NCI-H1105 (cell line): ENCODE measurements around the gene CC2D1B.

ENCODE experiments used
- DNase-seq: peaks from one replicate; lab custom pipeline; 2025; lab: John Stamatoyannopoulos, UW

Gene CC2D1B

GRCh38 chr1:52305417-52306226 lies 60.4 kb downstream of the CC2D1B start:
- no peak for DNase-seq
